Sigmoid colon (tissue), 4 donors: Measurements from ENCODE around the gene NNT.

Experiments used
- EP300 ChIP-seq, 4 donors: sonication (generic); formaldehyde crosslinking; IDR thresholded peaks; one replicate each; pipeline ENCODE4 v1.6.1; 2017; ENCODE audit warnings: antibody characterized with exemption in 4 of 4
- POLR2A ChIP-seq, 2 donors: fragments of 450-650 bp; IDR thresholded peaks; one replicate each; pipeline ENCODE4 v1.6.1; 2016; ENCODE audit warnings: antibody characterized with exemption in 2 of 2, mild to moderate bottlenecking in 2 of 2, moderate library complexity in 2 of 2
- TF ChIP-seq, protein P1 (sequence below), 4 experiments: fragments of 450-650 bp in 3 of 4; fragments of 200-600 bp in 1 of 4; IDR thresholded peaks; one replicate each; pipeline ENCODE4 v1.5.1; 2016 to 2019; ENCODE audit warnings: antibody characterized with exemption in 4 of 4, mild to moderate bottlenecking in 3 of 4, moderate library complexity in 2 of 4

DNA sequence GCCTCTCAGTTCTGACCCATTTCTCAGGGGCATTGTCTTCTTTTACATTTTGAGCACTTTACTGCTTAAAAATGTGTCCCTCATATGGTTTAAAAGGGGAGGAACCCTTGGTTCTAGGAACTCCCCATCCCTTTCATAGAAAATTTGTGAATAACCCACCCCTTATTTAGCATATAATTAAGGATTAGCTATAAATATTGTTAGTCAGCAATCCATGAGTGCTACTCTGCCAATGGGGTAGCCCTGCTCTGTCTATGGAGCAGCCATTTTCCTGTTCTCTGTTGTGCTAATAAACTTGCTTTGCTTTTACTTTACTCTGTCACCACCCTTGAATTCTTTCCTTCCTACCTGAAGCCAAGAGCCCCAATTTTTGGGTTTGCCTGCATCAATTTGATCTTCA, 12.3 kb upstream of the NNT start:
- TF ChIP-seq, protein P1, sequence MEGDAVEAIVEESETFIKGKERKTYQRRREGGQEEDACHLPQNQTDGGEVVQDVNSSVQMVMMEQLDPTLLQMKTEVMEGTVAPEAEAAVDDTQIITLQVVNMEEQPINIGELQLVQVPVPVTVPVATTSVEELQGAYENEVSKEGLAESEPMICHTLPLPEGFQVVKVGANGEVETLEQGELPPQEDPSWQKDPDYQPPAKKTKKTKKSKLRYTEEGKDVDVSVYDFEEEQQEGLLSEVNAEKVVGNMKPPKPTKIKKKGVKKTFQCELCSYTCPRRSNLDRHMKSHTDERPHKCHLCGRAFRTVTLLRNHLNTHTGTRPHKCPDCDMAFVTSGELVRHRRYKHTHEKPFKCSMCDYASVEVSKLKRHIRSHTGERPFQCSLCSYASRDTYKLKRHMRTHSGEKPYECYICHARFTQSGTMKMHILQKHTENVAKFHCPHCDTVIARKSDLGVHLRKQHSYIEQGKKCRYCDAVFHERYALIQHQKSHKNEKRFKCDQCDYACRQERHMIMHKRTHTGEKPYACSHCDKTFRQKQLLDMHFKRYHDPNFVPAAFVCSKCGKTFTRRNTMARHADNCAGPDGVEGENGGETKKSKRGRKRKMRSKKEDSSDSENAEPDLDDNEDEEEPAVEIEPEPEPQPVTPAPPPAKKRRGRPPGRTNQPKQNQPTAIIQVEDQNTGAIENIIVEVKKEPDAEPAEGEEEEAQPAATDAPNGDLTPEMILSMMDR (IDR thresholded peaks at IDR 0.05), result no peak
- TF ChIP-seq POLR2A (IDR thresholded peaks at IDR 0.05), result no peak
- TF ChIP-seq EP300 (IDR thresholded peaks at IDR 0.05), result no peak
